PC-3 (cell line): ENCODE data around the gene RPS16.

Source experiments
- EZH2 ChIP-seq: fragments of 300-600 bp; sonication (generic); IDR thresholded peaks from one replicate; pipeline ENCODE4 v1.6.1; 2017; ENCODE audit warnings: antibody characterized with exemption, mild to moderate bottlenecking, low read length; ENCODE audit not compliant: unreplicated experiment
- EZH2phosphoT487 ChIP-seq: fragments of 300-600 bp; sonication (generic); IDR thresholded peaks from 2 replicates; pipeline ENCODE4 v1.6.1; 2018; ENCODE audit warnings: mild to moderate bottlenecking, antibody characterized with exemption, low read length, borderline replicate concordance
- TF ChIP-seq, protein P1 (sequence below): fragments of 300-600 bp; sonication (generic); conservative IDR thresholded peaks from 2 replicates; pipeline ENCODE4 v1.5.1; 2017; ENCODE audit warnings: antibody characterized with exemption, low read depth, mild to moderate bottlenecking, low read length

DNA sequence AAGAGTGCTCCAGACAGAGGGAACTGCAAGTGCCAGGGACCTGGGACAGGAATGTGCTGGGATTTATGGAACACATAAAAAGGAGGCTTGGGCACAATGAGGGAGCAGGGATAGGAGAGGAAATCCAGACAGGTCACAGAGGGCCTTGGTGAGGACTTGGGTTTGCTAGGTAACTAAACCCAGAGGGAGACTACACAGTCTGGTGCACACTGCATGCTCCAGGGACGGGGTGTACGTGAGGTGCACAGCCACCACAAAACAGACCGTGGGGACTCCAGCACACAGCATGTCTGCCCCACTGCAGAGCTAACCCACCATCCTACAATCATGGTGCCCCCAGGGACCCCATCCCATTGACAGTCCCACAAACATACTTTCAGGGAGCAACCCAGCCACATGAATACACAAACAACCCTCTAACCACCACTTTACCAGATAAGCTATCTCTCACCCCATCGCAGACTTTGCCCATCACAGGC is 34.6 kb downstream of the RPS16 start:
- no peak for TF ChIP-seq EZH2
- TF ChIP-seq EZH2phosphoT487: no peak
- TF ChIP-seq, protein P1, sequence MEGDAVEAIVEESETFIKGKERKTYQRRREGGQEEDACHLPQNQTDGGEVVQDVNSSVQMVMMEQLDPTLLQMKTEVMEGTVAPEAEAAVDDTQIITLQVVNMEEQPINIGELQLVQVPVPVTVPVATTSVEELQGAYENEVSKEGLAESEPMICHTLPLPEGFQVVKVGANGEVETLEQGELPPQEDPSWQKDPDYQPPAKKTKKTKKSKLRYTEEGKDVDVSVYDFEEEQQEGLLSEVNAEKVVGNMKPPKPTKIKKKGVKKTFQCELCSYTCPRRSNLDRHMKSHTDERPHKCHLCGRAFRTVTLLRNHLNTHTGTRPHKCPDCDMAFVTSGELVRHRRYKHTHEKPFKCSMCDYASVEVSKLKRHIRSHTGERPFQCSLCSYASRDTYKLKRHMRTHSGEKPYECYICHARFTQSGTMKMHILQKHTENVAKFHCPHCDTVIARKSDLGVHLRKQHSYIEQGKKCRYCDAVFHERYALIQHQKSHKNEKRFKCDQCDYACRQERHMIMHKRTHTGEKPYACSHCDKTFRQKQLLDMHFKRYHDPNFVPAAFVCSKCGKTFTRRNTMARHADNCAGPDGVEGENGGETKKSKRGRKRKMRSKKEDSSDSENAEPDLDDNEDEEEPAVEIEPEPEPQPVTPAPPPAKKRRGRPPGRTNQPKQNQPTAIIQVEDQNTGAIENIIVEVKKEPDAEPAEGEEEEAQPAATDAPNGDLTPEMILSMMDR: no peak
